Fibroblast of peridontal ligament (primary cell): ENCODE results near the gene HPCAL1.
A peak's percentile ranks its signal among the peaks of the same experiment; 100 is the strongest.
"Not testable (repeated sequence)": the region's sequence is repeated elsewhere in the genome, so short reads cannot be mapped to it uniquely, and the experiment has no call there.

ENCODE experiments used
- DNase-seq: peaks from one replicate; pipeline ENCODE4 v3.0.0-alpha.2; 2010; ENCODE audit errors: extremely low read depth

HPCAL1 gene

GRCh38 chr2:10442469-10443126 lies 139.9 kb downstream of the HPCAL1 start:
- not testable (repeated sequence) for DNase-seq

GRCh38 chr2:10444463-10444862 lies 141.8 kb downstream of the HPCAL1 start:
- DNase-seq, result no peak

- no peak for DNase-seq
Observed at GRCh38 chr2:10446631-10447030, 143.9 kb downstream of the HPCAL1 start.

GRCh38 chr2:10447300-10447894 lies 144.7 kb downstream of the HPCAL1 start:
- peak; percentile 49 for DNase-seq

GRCh38 chr2:10447895-10448575 lies 145.3 kb downstream of the HPCAL1 start, which contains the start of gene ODC1:
TSS of gene ODC1 (minus strand) at chr2:10448327. CDS start at chr2:10445032, 3,295 bp downstream.
- DNase-seq, result peak; percentile 86

GRCh38 chr2:10448576-10449485 lies 146.1 kb downstream of the HPCAL1 start:
- peak; percentile 76 for DNase-seq

- no peak for DNase-seq
Observed at GRCh38 chr2:10449486-10449831, 146.8 kb downstream of the HPCAL1 start.

GRCh38 chr2:10449838-10450691 lies 147.4 kb downstream of the HPCAL1 start:
- DNase-seq, result no peak

GRCh38 chr2:10451819-10452218 lies 149.1 kb downstream of the HPCAL1 start:
- no peak for DNase-seq

DNA sequence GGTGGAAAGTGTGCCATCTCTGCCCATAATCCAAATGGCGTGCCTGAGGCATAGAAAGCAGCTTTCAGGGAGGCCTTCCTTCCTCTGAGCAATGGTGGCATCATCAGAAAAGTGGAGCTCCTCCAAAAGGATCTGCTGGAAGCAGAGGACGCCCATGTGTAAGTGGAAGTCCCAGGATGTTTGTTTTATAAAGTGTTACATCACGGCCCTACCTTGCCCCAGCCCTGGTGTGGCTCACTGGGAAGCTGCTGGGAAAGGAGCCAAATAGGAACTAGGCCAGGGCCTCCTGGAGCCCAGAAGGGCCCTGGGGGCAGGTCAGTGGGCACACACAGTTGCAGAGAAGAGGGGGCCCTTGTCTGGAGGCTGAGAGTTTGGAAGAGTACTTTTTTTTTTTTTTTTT lies 149.6 kb downstream of the HPCAL1 start:
- DNase-seq, result peak; percentile 69

DNA sequence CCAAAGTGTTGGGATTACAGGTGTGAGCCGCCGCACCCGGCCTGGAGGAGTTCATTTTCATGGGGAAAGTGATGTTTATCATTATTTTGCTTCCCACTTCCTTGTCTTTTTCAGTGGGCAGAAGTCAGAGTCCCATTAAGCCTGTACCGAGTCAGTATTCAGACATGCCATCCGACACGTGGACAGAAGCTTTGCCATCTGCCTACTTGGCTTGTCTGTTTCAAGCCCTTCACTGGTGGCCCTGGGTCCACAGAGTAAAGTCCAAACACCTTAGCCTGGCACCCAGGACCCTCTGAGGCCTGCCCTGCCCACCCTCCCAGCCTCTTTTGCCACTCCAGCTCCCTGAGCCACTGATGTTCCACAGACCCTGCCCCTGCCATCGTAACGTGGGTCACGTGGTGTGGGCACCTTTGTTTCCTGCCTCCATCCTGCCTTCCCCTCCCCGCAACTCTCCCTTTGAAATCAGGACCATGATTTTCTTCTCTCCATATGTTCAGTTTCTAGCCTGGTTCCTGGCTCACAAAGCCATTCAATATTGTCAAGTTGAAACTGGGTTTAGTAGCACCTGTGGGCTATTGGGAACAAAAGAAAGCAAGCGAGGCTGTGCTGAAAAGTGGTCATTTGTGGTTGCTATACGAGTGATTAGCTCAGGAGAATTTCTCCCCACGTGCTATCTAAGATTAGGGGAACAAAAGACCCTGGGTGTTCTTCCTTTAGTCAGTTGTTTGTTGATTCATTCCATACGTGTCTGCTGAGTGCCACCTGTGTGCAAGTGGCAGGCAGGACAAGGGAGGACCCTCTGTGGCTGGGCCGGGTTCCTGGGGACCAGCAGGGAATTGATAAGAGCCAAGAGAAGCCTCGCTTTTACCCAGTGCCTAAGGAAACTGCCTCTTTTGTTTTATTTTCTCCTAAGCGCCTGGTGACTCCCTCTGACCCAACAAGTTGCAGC lies 150.5 kb downstream of the HPCAL1 start:
- DNase-seq, result no peak

- no peak for DNase-seq
Observed at GRCh38 chr2:10453905-10454298, 151.2 kb downstream of the HPCAL1 start.

GRCh38 chr2:10454505-10454904 lies 151.8 kb downstream of the HPCAL1 start:
- DNase-seq, result peak; percentile 42

GRCh38 chr2:10457195-10457594 lies 154.5 kb downstream of the HPCAL1 start:
- not testable (repeated sequence) for DNase-seq

DNA sequence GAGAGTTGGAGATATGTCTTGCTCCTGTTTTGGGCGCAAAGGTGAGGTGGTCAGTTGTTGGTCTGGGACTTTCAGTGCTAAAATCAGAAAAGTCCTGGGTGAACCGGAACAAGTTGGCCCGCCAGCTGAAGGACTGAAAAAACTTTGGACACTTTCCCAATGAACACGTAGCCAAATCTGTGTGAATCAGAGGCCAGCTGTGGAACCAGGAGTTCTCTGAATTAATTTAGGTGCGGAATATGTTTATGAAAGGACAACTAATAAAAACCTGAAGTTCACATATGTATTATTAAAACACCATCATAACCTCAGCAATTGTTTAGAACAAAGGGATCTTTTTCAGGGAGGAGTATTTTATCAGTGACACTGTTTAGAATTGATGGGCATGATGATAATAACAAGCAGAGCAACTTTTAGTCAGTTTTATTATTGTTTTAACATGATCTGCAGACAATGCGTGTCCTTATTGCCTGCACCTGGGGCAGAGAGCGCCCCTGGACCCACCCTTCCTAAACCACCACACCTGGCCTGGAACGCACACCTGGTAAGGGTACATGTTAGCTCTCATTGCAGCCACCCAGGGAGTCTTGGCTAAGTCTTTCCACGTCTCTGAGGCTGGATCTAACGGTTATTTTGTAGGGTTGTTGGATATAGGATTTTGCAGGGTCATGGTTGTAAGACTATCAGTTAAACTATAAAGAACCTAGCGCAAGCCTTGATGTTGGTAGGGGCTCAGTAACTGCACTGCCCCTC lies 155.3 kb downstream of the HPCAL1 start:
- DNase-seq, result peak; percentile 55

DNA sequence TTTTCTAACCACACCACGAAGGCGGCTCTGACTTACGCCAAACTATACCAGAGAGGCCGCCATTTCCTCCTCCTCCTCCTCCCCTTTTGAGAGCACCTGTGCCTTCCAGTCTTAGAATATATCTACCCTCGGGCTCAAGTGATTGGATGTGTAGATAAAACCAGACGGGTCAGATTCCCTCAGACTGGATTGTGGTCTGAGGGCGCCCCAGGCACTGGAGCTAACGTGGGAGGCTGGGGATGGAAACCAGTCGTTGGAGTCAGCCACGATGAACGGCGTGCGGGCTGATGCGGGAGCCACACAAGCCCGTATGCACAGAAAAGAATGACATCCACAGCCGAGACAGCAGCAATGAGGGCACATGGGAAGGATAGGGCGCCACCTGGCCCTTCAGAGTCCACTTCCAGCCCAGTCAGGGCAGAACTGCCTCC lies 157.7 kb downstream of the HPCAL1 start:
- DNase-seq, result no peak

GRCh38 chr2:10462178-10463083 lies 159.7 kb downstream of the HPCAL1 start:
- no peak for DNase-seq

DNA sequence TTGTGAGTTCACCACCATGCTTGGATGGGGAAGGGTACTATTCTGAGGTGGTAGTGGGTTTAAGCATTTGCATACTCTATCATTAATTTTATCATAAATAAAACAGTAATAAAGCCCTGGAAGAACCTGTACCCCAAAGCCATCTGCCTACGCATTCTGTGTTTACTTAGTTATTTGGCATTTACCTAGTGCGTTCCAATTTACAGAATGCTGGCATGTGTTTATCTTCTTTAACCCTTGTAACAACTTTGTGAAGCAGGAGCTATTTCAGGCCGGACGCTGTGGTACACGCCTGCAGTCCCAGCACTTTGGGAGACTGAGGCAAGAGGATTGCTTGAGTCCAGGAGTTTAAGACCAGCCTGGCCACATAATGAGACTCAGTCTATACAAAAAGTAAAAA lies 163.2 kb downstream of the HPCAL1 start:
- DNase-seq, result no peak
